H54 (cell line): ENCODE results near the gene SIN3A.

ENCODE experiments used
- DNase-seq: peaks from one replicate; pipeline ENCODE4 v3.0.0; 2011; ENCODE audit warnings: low spot score, mixed read lengths; ENCODE audit not compliant: insufficient read length
- FAIRE-seq: peaks from 3 replicates; lab custom pipeline; 2011; peaks lifted over from hg19 to GRCh38; lab: Jason Lieb, UNC
- POLR2A ChIP-seq: IDR thresholded peaks from 2 replicates; pipeline ENCODE4 v1.6.1; 2011; ENCODE audit warnings: low read depth, mild to moderate bottlenecking, low read length

The SIN3A gene

GRCh38 chr15:75361361-75361988, 90.0 kb downstream of the SIN3A start:
- no peak for DNase-seq
- no peak for FAIRE-seq
- no peak for TF ChIP-seq POLR2A

- FAIRE-seq (no peak), DNase-seq (no peak)
- TF ChIP-seq POLR2A = no peak
Measured at GRCh38 chr15:75360856-75361255, 90.6 kb downstream of the SIN3A start.

GRCh38 chr15:75360391-75360790, 91.1 kb downstream of the SIN3A start:
- no peak for DNase-seq
- no peak for TF ChIP-seq POLR2A
- FAIRE-seq = no peak

- FAIRE-seq = no peak
- no peak for DNase-seq
- no peak for TF ChIP-seq POLR2A
Measured at GRCh38 chr15:75359537-75360250, 91.8 kb downstream of the SIN3A start.

- FAIRE-seq (no peak), DNase-seq (no peak)
- TF ChIP-seq POLR2A = no peak
Measured at GRCh38 chr15:75358771-75359536, 92.5 kb downstream of the SIN3A start.

GRCh38 chr15:75357976-75358673, 93.4 kb downstream of the SIN3A start:
- no peak for DNase-seq
- FAIRE-seq = no peak
- TF ChIP-seq POLR2A = no peak

DNA sequence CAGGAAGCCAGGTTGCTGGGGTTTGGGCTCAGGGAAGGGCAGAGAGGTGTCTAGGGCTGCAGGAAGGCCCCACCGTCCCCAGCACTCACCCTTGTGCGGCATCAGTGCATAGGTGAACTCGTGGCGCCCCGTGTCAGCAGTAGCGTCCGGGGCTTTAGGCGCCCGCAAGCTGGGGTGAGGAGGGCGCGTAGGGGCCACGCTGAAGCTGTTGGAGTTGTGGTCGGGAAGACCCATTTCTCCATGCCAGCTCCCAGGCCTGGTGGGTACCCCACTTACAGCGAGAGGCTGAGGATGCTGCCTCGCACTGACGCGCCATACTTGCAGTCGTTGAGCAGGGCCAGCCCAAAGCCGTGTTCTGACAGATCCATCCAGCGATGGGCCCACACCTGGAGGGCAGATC, 95.0 kb downstream of the SIN3A start:
- FAIRE-seq = no peak
- DNase-seq = no peak
- no peak for TF ChIP-seq POLR2A

- TF ChIP-seq POLR2A = no peak
- no peak for FAIRE-seq
- no peak for DNase-seq
Measured at GRCh38 chr15:75356006-75356405, 95.5 kb downstream of the SIN3A start.

DNA sequence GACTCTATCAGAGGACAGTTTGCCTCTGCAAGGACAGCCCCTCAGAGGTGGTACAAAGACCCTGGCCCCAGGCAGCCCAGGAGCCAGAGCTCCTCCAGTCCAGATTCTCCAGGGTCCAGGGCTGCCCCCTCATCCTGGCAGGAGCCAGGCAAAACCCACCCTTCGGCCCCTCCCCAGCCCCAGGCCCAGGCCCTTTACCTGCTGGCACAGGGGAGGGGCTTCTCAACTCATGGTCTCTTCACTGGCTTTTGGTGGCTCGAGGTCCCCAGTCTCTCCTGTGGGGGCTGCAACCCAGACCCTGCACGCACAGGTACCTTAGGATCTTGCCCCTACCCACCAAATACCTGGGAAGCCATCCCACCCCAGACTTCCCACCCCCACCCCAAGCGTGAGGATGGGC, 96.1 kb downstream of the SIN3A start:
- FAIRE-seq (no peak), DNase-seq (no peak)
- no peak for TF ChIP-seq POLR2A

DNA sequence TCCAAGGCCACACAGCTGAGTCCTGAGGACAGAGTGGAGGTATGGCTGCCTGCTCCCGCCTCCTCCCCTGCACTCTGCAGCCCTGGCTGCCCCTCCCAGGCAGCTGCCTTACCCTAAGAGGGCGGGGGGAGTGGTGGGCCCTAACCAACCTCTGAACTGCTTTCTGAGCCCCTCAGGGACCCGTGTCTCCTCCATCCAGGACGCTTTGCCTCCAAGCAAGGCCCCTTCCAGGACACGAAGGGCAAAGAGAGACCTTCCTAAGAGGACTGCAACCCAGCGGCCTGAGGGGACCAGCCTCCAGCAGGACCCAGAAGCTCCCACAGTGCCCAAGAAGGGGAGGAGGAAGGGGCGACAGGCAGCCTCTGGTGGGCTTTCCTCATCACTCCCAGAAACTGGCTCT, 97.0 kb downstream of the SIN3A start:
- no peak for FAIRE-seq
- TF ChIP-seq POLR2A = no peak
- no peak for DNase-seq

- no peak for TF ChIP-seq POLR2A
- DNase-seq (no peak), FAIRE-seq (no peak)
Measured at GRCh38 chr15:75353604-75354003, 97.9 kb downstream of the SIN3A start.

DNA sequence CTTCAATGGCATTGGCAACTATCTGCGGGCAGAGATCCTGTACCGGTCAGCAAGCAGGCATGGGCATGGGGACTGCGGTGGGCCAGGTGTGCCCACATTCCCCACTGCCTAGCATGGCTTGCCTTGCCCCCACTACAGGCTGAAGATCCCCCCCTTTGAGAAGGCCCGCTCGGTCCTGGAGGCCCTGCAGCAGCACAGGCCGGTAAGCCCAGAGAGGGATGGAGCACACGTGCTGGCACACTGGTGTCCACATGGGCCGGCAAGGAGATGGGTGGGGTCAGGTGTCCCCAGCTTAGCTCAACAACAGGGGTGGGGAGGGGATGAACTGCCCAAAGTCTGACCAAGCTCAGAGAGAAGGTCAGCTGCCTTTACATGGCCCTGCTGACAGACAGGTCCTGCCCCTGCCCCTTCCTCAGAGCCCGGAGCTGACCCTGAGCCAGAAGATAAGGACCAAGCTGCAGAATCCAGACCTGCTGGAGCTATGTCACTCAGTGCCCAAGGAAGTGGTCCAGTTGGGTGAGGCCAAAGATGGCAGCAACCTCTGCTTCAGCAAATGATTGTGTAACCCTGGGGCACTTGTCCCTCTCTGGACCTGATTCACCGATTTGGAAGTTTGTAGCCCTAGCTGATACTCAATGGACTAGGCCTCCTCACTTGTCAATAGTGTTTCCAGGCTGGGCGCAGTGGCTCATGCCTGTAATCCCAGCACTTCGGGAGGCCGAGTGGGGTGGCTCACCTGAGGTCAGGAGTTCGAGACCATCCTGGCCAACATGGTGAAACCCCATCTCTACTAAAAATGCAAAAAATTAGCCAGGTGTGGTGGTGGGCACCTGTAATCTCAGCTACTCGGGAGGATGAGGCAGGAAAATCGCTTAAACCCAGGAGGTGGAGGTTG, 99.1 kb downstream of the SIN3A start:
- DNase-seq = no peak
- FAIRE-seq = no peak
- TF ChIP-seq POLR2A = no peak
